GM10847 (cell line): ENCODE data around the gene UNC13C.

Source experiments
- POLR2A ChIP-seq: IDR thresholded peaks from 2 replicates; pipeline ENCODE4 v1.6.1; 2011; ENCODE audit not compliant: insufficient read length; ENCODE audit errors: extremely low read depth

Gene UNC13C

GRCh38 chr15:54521206-54521605 is 543.0 kb downstream of the UNC13C start:
- no peak for TF ChIP-seq POLR2A

GRCh38 chr15:54528021-54528420 is 549.8 kb downstream of the UNC13C start:
- no peak for TF ChIP-seq POLR2A

DNA sequence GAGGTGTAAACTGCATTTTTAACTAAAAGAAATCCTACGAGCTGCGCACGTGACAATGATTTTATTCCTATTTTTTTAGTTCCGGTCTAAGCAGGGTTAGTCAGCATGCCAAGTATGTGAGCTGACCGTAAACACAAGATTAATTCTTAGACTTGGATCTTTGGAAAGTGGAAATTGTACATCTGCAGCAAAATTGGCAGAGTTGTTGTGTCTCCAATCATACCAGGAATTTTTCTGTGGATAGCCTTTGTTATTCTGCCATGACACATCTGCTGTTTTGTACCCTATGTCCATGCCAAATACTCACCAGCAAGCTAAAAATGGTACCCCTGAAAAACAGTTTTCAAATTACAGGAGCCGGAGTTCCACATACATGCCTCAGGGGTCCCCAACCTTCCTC is 562.5 kb downstream of the UNC13C start:
- no peak for TF ChIP-seq POLR2A

GRCh38 chr15:54547491-54547890 is 569.2 kb downstream of the UNC13C start:
- no peak for TF ChIP-seq POLR2A

GRCh38 chr15:54550954-54551353 is 572.7 kb downstream of the UNC13C start:
- no peak for TF ChIP-seq POLR2A

DNA sequence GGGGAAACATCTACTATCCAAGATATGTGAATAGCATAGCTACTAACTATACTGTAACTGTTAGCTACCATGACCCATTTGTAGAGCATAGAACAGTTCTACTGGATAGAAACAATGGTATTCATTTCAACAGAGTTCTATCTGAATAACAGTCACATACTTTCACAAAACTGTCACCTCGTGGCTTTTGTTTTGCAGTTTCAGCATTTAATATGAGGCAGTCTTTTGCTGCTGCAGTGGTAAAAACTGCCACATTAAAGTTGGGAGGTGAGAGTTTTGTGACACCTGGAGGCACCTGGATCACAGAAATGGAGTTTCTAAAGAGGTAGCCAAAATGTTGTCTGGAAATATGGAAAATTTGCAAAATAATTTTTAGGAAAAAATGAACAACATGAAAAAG is 578.0 kb downstream of the UNC13C start:
- no peak for TF ChIP-seq POLR2A

GRCh38 chr15:54559405-54560069 is 581.3 kb downstream of the UNC13C start:
- no peak for TF ChIP-seq POLR2A

DNA sequence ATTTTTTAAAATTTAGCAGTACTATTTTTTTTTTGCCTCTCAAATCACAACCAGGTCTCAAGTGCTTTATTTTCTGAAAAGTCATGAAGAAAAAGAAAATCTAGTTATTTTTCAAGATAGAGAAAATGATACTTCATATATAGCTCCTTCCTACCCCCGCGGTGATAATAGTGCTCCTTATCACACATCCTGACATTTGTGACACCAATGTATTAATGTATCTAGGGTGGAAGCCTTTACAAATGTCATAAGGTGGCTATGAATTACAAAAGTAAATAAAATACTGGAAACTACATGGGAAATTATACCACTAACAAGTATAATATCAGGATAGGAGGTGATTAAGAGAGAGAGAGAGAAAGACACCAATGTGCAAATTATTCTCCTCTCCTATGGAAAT is 582.2 kb downstream of the UNC13C start:
- TF ChIP-seq POLR2A, result no peak

GRCh38 chr15:54564166-54564565 is 585.9 kb downstream of the UNC13C start:
- TF ChIP-seq POLR2A, result no peak

- no peak for TF ChIP-seq POLR2A
Measured at GRCh38 chr15:54566654-54567053, 588.4 kb downstream of the UNC13C start.

DNA sequence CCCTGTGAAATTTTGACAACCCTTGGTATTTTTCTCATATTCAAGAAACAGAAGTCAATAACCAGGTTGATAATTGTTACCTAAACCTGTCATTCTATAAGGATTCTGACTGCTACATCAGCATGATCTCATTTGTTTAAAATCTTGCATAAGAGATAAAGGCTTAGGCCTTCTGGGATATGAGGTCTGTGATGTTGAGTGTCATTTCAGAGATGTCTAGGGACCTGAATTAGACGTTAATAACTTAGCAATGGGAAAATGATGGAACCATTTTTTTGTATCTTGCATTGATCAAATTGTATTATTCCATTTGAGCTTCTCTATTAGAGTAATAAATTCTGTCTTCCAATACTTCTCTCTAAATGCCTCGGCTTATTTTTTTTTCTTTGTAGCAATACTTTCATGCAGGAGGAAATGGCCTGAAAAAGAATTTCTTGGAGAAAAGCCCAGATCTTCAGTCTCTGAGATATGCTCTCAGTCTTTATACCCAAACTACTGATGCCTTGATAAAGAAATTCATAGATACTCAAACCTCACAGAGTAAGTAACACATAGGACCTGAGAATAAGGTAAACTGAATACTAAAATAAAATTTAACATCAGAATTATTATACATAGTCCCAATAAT is 589.3 kb downstream of the UNC13C start:
- no peak for TF ChIP-seq POLR2A

DNA sequence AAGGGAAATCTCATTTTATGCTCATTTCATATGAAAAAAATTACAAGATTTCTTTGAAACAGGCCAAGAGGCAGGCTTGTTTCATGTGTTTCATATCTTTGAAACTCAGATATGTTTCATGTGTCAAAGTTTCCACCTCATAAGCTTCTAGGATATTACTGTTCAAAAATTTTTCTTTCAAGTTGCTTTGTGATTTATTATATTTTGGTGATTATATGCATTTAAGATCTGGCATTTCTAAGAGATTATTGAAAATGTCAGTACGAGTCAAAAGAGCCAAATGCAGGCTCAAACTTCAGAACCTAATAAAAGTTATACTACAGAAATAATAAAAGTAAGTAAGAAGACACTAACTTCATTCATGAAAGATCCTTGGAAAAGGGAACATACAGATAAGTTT is 590.1 kb downstream of the UNC13C start:
- no peak for TF ChIP-seq POLR2A

- TF ChIP-seq POLR2A, result no peak
Measured at GRCh38 chr15:54571576-54571975, 593.3 kb downstream of the UNC13C start.

DNA sequence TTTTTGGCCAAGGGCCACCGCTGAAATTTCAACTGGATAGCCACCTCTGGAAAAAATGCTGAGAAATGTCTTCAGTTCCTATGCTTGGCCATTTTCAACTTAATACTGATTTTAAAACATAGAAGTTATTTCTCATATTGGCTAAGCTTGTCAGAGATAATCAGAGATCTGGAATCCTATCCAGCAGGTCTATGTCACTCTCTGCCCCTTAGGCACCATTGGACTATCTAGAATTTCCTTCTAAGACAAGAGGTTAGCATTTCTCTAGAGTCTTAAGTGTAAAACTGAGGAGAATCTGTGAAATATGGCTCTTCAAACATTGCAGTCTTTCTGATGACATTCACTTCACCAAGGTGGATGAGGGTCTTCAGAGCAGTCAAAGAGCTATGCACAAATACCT is 597.3 kb downstream of the UNC13C start:
- no peak for TF ChIP-seq POLR2A

GRCh38 chr15:54576298-54576935 is 598.2 kb downstream of the UNC13C start:
- no peak for TF ChIP-seq POLR2A

- no peak for TF ChIP-seq POLR2A
Measured at GRCh38 chr15:54577476-54578250, 599.4 kb downstream of the UNC13C start.

DNA sequence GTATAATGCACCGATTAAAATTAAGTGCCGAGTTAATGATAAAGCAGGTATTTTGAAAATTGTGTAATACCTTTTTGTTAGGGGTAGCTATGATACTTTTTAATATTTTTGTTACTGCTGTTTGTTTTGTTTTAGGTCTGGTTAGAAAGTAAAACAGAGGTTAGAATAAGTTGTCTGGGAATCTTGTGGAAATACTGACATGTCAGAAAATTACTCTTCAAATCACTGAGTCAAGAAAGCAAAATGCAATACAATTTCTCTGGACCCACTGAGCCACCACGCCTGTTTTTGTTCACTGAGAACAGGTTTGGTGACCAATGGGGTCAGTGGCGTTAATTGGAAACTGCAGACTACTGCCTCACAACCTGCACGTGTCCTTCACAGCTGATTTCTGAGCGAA is 601.6 kb downstream of the UNC13C start:
- TF ChIP-seq POLR2A, result no peak

DNA sequence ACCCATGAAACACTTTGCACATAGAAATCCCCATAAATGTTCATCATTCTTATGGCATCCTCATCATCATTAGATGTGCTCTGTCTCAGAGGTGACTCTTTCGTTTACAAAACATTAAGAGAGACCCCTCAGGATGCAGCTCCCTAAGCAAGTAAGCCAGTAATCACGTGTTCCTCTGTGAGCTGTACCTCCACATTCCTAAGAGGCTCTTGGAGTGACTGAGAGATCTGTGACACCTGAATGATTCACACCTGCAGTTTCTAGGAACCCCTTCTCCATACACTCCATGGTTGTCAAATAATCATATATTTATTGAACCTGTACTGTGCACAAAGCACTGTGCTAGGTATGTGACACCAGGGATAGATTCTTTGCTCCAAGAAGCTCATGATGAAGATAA is 602.4 kb downstream of the UNC13C start:
- TF ChIP-seq POLR2A, result no peak
